IMR-90 (cell line): ENCODE measurements around the gene CCDC167.

Source experiments
- CEBPB ChIP-seq: IDR thresholded peaks from 2 replicates; pipeline ENCODE4 v1.6.1; 2012; ENCODE audit warnings: low read depth, low read length, improper control_type of control experiment
- MXI1 ChIP-seq: IDR thresholded peaks from 2 replicates; pipeline ENCODE4 v1.6.1; 2012; ENCODE audit warnings: low read depth, mild to moderate bottlenecking, low read length, moderate library complexity, borderline replicate concordance
- POLR2A ChIP-seq: IDR thresholded peaks from 2 replicates; pipeline ENCODE4 v1.6.1; 2012; ENCODE audit warnings: mild to moderate bottlenecking, low read depth, low read length
- RAD21 ChIP-seq: IDR thresholded peaks from 2 replicates; pipeline ENCODE4 v1.6.1; 2012; ENCODE audit warnings: low read length, improper control_type of control experiment
- RCOR1 ChIP-seq: IDR thresholded peaks from 2 replicates; pipeline ENCODE4 v1.6.1; 2012; ENCODE audit warnings: mild to moderate bottlenecking, low read length, improper control_type of control experiment; ENCODE audit not compliant: insufficient replicate concordance
- TF ChIP-seq, protein P1 (sequence below): conservative IDR thresholded peaks from 2 replicates; pipeline ENCODE4 v1.5.1; 2012; ENCODE audit warnings: mild to moderate bottlenecking, low read depth, low read length, improper control_type of control experiment
- TF ChIP-seq, protein P2 (sequence below): fragments of 150-350 bp; IDR thresholded peaks from 2 replicates; pipeline ENCODE4 v1.6.1; 2016; ENCODE audit warnings: low read depth, mild to moderate bottlenecking, low read length, moderate library complexity, borderline replicate concordance

DNA sequence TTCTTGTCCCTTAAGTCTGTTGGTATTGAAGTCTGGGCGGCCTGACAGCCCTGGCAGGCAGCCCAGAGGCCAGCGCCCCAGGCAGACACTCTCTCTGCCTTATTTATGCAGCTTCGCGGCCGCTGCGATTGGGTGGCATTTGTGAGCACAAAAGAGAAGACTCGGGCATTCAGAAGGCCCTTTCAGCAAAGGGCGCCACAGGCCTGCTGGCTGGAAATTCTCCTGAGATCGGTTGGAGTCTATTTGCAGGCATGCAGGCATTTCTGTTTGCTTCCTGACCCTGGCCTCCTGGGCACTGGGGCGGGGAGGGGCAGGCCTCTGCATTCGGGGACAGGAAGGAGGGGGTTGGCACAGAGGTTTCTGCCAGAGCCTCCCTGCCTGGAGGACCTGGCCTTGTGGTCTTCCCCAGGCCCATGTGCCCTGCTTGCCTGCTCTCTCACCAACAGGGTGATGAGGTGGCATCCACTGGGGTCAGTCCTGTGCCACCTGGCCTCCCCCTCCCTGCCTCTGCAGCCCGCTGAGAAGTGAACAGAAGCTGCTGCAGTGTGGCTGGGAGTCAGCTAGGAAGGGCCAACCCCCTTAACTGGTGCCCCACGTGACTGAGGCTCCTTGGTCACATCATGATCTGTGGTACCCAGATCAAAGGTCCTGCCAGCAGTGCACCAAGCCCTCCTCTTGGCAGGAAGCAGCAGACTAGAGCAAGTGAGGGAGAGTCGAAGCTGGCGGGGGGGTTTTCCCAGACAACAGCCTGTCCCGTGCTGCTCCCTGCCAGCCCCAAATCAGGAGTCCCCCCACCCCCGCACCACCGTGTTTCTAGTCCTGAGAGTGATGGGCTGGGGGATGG is 16.6 kb upstream of the CCDC167 start:
- no peak for TF ChIP-seq POLR2A
- TF ChIP-seq, protein P1, sequence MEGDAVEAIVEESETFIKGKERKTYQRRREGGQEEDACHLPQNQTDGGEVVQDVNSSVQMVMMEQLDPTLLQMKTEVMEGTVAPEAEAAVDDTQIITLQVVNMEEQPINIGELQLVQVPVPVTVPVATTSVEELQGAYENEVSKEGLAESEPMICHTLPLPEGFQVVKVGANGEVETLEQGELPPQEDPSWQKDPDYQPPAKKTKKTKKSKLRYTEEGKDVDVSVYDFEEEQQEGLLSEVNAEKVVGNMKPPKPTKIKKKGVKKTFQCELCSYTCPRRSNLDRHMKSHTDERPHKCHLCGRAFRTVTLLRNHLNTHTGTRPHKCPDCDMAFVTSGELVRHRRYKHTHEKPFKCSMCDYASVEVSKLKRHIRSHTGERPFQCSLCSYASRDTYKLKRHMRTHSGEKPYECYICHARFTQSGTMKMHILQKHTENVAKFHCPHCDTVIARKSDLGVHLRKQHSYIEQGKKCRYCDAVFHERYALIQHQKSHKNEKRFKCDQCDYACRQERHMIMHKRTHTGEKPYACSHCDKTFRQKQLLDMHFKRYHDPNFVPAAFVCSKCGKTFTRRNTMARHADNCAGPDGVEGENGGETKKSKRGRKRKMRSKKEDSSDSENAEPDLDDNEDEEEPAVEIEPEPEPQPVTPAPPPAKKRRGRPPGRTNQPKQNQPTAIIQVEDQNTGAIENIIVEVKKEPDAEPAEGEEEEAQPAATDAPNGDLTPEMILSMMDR, result no peak
- no peak for TF ChIP-seq CEBPB
- TF ChIP-seq RAD21, result no peak
- TF ChIP-seq MXI1, result no peak
- TF ChIP-seq RCOR1, result no peak
- TF ChIP-seq, protein P2, sequence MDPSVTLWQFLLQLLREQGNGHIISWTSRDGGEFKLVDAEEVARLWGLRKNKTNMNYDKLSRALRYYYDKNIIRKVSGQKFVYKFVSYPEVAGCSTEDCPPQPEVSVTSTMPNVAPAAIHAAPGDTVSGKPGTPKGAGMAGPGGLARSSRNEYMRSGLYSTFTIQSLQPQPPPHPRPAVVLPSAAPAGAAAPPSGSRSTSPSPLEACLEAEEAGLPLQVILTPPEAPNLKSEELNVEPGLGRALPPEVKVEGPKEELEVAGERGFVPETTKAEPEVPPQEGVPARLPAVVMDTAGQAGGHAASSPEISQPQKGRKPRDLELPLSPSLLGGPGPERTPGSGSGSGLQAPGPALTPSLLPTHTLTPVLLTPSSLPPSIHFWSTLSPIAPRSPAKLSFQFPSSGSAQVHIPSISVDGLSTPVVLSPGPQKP, result no peak
